ENCODE results near the gene RXRA. TPM values are rescaled to one million over a fixed set of nuclear protein-coding genes. Genes with fewer than 3 reads are reported as not detected.
A peak's percentile ranks its signal among the peaks of the same experiment; 100 is the strongest.

RXRA gene
- total and polyA plus RNA-seq, 2 donors (not counting 3 experiments of a cell fraction or from before 2014, with no cell fraction given) = 15.4 to 37.4 TPM

DNA sequence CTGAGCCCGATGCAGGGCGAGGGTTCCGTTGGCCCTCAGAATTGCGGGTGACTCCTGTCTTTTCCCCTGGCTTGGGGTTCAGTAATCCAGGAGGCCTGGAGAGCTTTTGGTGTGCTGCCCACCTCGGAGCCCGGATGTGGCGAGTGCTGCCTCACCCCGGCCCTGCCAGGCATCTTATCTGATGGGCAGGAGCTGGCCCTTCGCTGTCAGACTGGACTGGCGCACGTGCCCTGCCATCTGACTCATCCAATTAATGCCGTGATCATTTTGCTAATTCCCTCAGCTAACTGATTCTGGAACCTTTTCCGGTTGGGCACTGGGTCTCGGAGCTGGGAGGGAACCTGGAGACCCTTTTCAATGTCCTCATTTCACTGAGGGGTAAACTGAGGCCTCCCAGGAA is 34.6 kb downstream of the RXRA start:
- H3K36me3 ChIP-seq (ENCODE audit: control insufficient read depth in 2 of 2, extremely low read depth in 1 of 2, insufficient read depth in 2 of 2, low read length in 2 of 2) = no peaks in the 10 kb centered on the region
- TF ChIP-seq GATA2 (IDR thresholded peaks at IDR 0.05; ENCODE audit: insufficient read depth, insufficient read length, low read depth, low read length) (peak; percentile 97), POLR2AphosphoS5 (IDR thresholded peaks at IDR 0.05; ENCODE audit: insufficient read depth, low read depth, low read length) (peak; percentile 62), JUN (IDR thresholded peaks at IDR 0.05; ENCODE audit: borderline replicate concordance, insufficient read depth, insufficient read length, low read depth) (peak; percentile 22), FOS (IDR thresholded peaks at IDR 0.05; ENCODE audit: borderline replicate concordance, insufficient read depth, low read length) (peak; percentile 73), MYC (IDR thresholded peaks at IDR 0.05; ENCODE audit: low read depth, low read length) (peak; percentile 45), POLR2A (IDR thresholded peaks at IDR 0.05; ENCODE audit: low read depth, low read length) (no peak)
- TF ChIP-seq, protein P1, sequence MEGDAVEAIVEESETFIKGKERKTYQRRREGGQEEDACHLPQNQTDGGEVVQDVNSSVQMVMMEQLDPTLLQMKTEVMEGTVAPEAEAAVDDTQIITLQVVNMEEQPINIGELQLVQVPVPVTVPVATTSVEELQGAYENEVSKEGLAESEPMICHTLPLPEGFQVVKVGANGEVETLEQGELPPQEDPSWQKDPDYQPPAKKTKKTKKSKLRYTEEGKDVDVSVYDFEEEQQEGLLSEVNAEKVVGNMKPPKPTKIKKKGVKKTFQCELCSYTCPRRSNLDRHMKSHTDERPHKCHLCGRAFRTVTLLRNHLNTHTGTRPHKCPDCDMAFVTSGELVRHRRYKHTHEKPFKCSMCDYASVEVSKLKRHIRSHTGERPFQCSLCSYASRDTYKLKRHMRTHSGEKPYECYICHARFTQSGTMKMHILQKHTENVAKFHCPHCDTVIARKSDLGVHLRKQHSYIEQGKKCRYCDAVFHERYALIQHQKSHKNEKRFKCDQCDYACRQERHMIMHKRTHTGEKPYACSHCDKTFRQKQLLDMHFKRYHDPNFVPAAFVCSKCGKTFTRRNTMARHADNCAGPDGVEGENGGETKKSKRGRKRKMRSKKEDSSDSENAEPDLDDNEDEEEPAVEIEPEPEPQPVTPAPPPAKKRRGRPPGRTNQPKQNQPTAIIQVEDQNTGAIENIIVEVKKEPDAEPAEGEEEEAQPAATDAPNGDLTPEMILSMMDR (IDR thresholded peaks at IDR 0.05; ENCODE audit: extremely low read depth in 1 of 2, insufficient read depth in 1 of 2, low read depth in 1 of 2, low read length in 2 of 2) = no peak
- TF ChIP-seq, protein P2, sequence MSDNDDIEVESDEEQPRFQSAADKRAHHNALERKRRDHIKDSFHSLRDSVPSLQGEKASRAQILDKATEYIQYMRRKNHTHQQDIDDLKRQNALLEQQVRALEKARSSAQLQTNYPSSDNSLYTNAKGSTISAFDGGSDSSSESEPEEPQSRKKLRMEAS (IDR thresholded peaks at IDR 0.05; ENCODE audit: insufficient read depth, insufficient read length) = peak; percentile 63
- dilution Hi-C loops (cut with MboI; ENCODE audit: extremely low pct_ligation_motif_present, low sequenced_read_pairs) (no loop called here), intact Hi-C loops (cut with micrococcal nuclease) (loop anchor here (5.0 kb wide), 1 partner anchor 36 kb away; no protein-coding TSS in a partner anchor)
- peaks cover 11% of the 10 kb centered on the region for H3K4me1 ChIP-seq (ENCODE audit: control insufficient read depth, extremely low read depth, insufficient read depth, low read length)
- H3K9me3 ChIP-seq (replicated peaks; ENCODE audit: control insufficient read depth, insufficient read depth, low read length) = no peaks in the 10 kb centered on the region
- DNase-seq (ENCODE audit: low read depth, low spot score) (peak; percentile 35), FAIRE-seq (peak; percentile 26)
- H2AFZ ChIP-seq (ENCODE audit: low read depth, low read length) = no peak overlapping the region
- H3K4me2 ChIP-seq (ENCODE audit: insufficient read depth, low read length) = no peak overlapping the region
- no peak overlapping the region for H3K4me3 ChIP-seq (replicated peaks in 1 of 3; ENCODE audit: insufficient read depth in 1 of 3, low read depth in 1 of 3, low read length in 3 of 3)
- H3K27ac ChIP-seq (ENCODE audit: insufficient read depth, low read depth, low read length) = no peak overlapping the region
- BruUV-seq (replicated peaks) = no TSS peak
- ChIA-PET CTCF (interaction anchor here (0.6 to 2.5 kb wide), 7 partner anchors 11 to 82 kb away, joined by 3 to 12 read pairs (median 3); no protein-coding TSS in a partner anchor), POLR2A (no interaction called here)
- H4K20me1 ChIP-seq (replicated peaks; ENCODE audit: control insufficient read depth, extremely low read depth, insufficient read depth, low read length) = no peaks in the 10 kb centered on the region
- H3K79me2 ChIP-seq (ENCODE audit: control insufficient read depth, insufficient read depth, low read length) = no peaks in the 10 kb centered on the region
- no peak overlapping the region for H3K9ac ChIP-seq (replicated peaks; ENCODE audit: extremely low read depth, insufficient read depth, low read length)
- H3K27me3 ChIP-seq (ENCODE audit: control insufficient read depth in 2 of 2, insufficient read depth in 2 of 2, low read length in 2 of 2) = no peaks in the 10 kb centered on the region
- no peaks in the 10 kb centered on the region for H3K9me1 ChIP-seq (replicated peaks; ENCODE audit: control insufficient read depth, extremely low read depth, insufficient read depth, low read length)

Data from endothelial cell of umbilical vein (primary cell).